Retinal pigment epithelial cell (primary cell): Measurements from ENCODE around the gene CALHM3.

Experiments used
- DNase-seq: peaks from one replicate; pipeline ENCODE4 v3.0.0-alpha.2; 2010; ENCODE audit warnings: low read depth
- H3K4me3 ChIP-seq: 2 replicates; pipeline ENCODE4 v1.5.1; 2011; ENCODE audit warnings: mild to moderate bottlenecking, low read length, control low read depth, moderate library complexity
- CTCF ChIP-seq: conservative IDR thresholded peaks from 2 replicates; pipeline ENCODE4 v1.5.1; 2011; ENCODE audit warnings: low read depth, low read length, control low read depth, inconsistent platforms

The CALHM3 gene

GRCh38 chr10:103514244-103514643 lies 35.2 kb upstream of the CALHM3 start:
- no peak for TF ChIP-seq CTCF
- H3K4me3 ChIP-seq = no peak overlapping the region
- no peak for DNase-seq

GRCh38 chr10:103513380-103514060 lies 34.5 kb upstream of the CALHM3 start:
- no peak for DNase-seq
- no peak overlapping the region for H3K4me3 ChIP-seq
- no peak for TF ChIP-seq CTCF

GRCh38 chr10:103512591-103513379 lies 33.7 kb upstream of the CALHM3 start:
- H3K4me3 ChIP-seq = no peak overlapping the region
- DNase-seq = no peak
- no peak for TF ChIP-seq CTCF

DNA sequence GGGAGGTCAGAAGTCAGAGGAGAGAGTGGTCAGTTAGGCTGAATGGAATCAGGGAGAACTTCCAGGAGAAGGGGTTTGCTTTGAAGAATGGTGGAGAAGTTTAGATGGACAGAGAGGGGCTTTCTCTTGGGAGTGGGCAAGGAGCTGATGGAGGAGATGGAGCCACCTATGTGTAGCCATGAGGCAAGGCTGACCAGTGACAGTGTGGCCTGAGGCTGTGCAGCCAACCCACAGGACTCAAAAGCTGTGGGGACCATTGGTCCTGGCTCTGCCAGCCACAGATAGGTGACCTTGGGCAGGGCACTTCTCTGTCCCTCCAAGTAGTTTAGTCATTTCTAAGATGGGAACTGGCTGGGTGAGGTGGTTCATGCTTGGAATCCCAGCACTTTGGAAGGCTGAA lies 33.1 kb upstream of the CALHM3 start:
- TF ChIP-seq CTCF = no peak

GRCh38 chr10:103510791-103511752 lies 32.0 kb upstream of the CALHM3 start:
- TF ChIP-seq CTCF = no peak
- no peak overlapping the region for H3K4me3 ChIP-seq
- no peak for DNase-seq

More for the DNA sequence above, 33.1 kb upstream of the CALHM3 start:
- H3K4me3 ChIP-seq = no peak overlapping the region
- no peak for DNase-seq

DNA sequence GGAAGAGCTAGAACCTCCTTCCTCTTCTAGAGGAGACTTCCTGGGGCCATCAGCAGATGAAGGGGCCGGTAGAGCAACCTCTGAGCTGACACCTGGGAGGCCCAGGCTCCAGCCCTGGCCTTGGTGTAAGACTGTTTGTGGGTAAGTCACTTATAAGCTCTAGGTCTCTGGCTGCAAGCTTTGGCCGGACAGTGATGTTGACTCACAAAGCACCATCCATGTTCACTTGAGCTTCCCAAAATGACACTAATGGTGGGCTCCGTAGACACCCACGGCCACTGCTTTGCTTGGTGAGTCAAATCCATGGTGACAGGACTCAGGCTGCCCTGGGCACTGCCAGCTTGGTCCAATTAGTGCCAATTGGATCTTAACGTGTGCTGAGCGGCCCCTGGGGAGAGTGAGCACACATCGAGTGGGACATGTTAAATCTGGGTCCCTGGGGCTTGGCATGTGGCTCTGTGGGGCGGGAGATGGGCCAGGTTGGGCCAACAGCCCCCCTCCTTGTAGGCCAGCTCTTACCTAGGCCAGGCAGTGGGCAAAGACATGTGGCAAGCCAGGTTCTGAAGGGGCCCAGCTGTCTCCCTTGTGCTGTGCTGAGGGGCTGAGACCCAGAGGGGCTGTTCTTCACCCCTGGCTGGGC lies 31.1 kb upstream of the CALHM3 start:
- no peak for DNase-seq
- no peak overlapping the region for H3K4me3 ChIP-seq
- no peak for TF ChIP-seq CTCF
